ENCODE results near the gene HBA1. TPM values are rescaled to one million over a fixed set of nuclear protein-coding genes. Genes with fewer than 3 reads are reported as not detected.

Gene HBA1
- total RNA-seq, 1 experiment from 2014 or later: 3.4 TPM

DNA sequence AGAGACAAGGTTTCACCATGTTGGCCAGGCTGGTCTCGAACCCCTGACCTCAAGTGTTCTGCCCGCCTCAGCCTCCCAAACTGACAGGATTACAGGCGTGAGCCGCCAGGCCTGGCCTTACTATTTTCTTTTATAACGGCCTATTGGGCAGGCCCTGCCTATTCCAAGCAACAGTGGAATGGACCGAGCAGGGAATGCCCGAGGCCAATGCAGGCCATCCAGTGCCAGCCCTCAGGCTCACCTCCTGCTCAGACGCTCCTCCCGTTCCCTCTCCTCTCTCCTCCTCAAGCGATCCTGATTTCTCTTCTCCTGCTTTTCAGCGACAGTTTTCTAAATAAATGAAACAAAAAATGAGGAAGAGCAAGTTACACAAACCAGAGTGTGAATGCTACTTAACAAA is 16.2 kb downstream of the HBA1 start:
- peaks cover 78% of the 10 kb centered on the region for H3K36me3 Mint-ChIP-seq
- POLR2A ChIA-PET: no interaction called here
- H3K9me3 Mint-ChIP-seq: no peaks in the 10 kb centered on the region
- CTCF ChIA-PET: no interaction called here
- H3K27ac Mint-ChIP-seq: no peak overlapping the region
- H3K4me1 Mint-ChIP-seq: no peaks in the 10 kb centered on the region
- DNase-seq (ENCODE audit: low spot score) (no peak), ATAC-seq (no peak)
- no peak overlapping the region for H3K4me3 Mint-ChIP-seq
- TF ChIP-seq E2F1 (CRISPR knock-in tag; IDR thresholded peaks at IDR 0.05) (no peak), ZNF317 (CRISPR knock-in tag; IDR thresholded peaks at IDR 0.05; ENCODE audit: borderline replicate concordance, low read depth) (no peak), NR1H2 (CRISPR knock-in tag; IDR thresholded peaks at IDR 0.05) (no peak), ESRRA (CRISPR knock-in tag; IDR thresholded peaks at IDR 0.05; ENCODE audit: borderline replicate concordance) (no peak), KAT7 (CRISPR knock-in tag; IDR thresholded peaks at IDR 0.05; ENCODE audit: borderline replicate concordance) (no peak), ZNF263 (CRISPR knock-in tag; IDR thresholded peaks at IDR 0.05; ENCODE audit: low read depth) (no peak), MXD4 (CRISPR knock-in tag; IDR thresholded peaks at IDR 0.05; ENCODE audit: borderline replicate concordance) (no peak), ZBTB21 (CRISPR knock-in tag; IDR thresholded peaks at IDR 0.05; ENCODE audit: borderline replicate concordance) (no peak), NFATC4 (CRISPR knock-in tag; IDR thresholded peaks at IDR 0.05) (no peak), ZNF138 (CRISPR knock-in tag; conservative IDR thresholded peaks at IDR 0.05) (no peak), ZNF219 (CRISPR knock-in tag; IDR thresholded peaks at IDR 0.05; ENCODE audit: borderline replicate concordance) (no peak), ERG (CRISPR knock-in tag; IDR thresholded peaks at IDR 0.05) (no peak), RORB (CRISPR knock-in tag; IDR thresholded peaks at IDR 0.05) (no peak)
- H3K27me3 Mint-ChIP-seq (ENCODE audit: low read depth): no peaks in the 10 kb centered on the region

GRCh38 chr16:193441-193840 is 17.0 kb downstream of the HBA1 start:
- TF ChIP-seq, protein P1, sequence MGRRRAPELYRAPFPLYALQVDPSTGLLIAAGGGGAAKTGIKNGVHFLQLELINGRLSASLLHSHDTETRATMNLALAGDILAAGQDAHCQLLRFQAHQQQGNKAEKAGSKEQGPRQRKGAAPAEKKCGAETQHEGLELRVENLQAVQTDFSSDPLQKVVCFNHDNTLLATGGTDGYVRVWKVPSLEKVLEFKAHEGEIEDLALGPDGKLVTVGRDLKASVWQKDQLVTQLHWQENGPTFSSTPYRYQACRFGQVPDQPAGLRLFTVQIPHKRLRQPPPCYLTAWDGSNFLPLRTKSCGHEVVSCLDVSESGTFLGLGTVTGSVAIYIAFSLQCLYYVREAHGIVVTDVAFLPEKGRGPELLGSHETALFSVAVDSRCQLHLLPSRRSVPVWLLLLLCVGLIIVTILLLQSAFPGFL (CRISPR knock-in tag; IDR thresholded peaks at IDR 0.05; ENCODE audit: borderline replicate concordance): no peak
- no peak for TF ChIP-seq RELA (CRISPR knock-in tag; IDR thresholded peaks at IDR 0.05; ENCODE audit: borderline replicate concordance)
- H3K4me3 Mint-ChIP-seq: no peak overlapping the region
- CTCF ChIA-PET: interaction anchor here (0.9 kb wide), 1 partner anchor 169 kb away, joined by 3 read pairs; no protein-coding TSS in a partner anchor
- POLR2A ChIA-PET: no interaction called here
- H3K4me1 Mint-ChIP-seq: no peaks in the 10 kb centered on the region
- DNase-seq (ENCODE audit: low spot score) (no peak), ATAC-seq (no peak)
- H3K36me3 Mint-ChIP-seq: peaks cover 83% of the 10 kb centered on the region
- H3K27me3 Mint-ChIP-seq (ENCODE audit: low read depth): no peaks in the 10 kb centered on the region
- no peak overlapping the region for H3K27ac Mint-ChIP-seq
- H3K9me3 Mint-ChIP-seq: no peaks in the 10 kb centered on the region

DNA sequence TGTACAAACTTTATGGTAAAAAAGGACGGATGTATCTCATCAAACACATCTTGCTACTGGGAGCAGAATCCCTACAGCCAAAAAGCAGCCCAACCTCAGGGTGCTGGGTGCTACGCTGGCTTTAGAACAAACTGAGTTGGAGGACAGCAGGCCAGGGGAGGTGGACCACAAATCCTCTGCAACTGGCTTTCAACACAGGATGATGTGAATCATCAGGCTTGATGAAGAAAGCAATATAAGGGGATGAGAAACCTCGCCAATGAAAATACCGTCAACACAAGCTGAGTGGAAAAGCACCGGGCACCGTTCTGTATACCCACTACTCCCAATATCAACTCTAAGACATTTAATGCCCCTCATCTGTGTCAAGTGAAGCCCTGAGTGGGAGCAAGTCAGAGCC is 18.0 kb downstream of the HBA1 start:
- CTCF ChIA-PET: no interaction called here
- Mint-ChIP-seq H3K4me1 (no peaks in the 10 kb centered on the region), H3K36me3 (peaks cover 81% of the 10 kb centered on the region), H3K4me3 (no peak overlapping the region), H3K27ac (no peak overlapping the region; the same call in 1 of the 2 replicates), H3K9me3 (no peaks in the 10 kb centered on the region), H3K27me3 (ENCODE audit: low read depth) (no peaks in the 10 kb centered on the region)
- ATAC-seq (no peak), DNase-seq (ENCODE audit: low spot score) (no peak)
- POLR2A ChIA-PET: no interaction called here
- TF ChIP-seq MLX (CRISPR knock-in tag; IDR thresholded peaks at IDR 0.05): no peak

DNA sequence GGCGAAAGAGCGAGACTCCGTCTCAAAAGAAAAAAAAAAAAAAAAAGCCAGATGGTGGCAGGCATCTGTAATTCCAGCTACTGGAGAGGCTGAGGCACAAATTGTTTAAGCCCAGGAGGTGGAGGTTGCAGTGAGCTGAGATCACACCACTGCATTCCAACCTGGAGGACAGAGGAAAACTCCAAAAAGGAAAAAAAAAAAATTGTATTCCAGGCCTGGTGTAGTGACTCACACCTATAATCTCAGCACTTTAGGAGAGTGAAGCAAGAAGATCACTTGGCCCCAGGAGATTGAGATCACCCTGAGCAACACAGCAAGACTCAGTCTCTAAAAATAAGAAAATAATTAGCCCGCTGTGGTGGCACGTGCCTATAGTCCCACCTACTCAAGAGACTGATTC is 23.9 kb downstream of the HBA1 start:
- DNase-seq (ENCODE audit: low spot score) (no peak), ATAC-seq (no peak)
- ChIA-PET POLR2A (interaction anchor here (0.6 kb wide), 1 partner anchor 35 kb away, joined by 3 read pairs; no protein-coding TSS in a partner anchor), CTCF (interaction anchor here (0.7 to 1.4 kb wide), 4 partner anchors 11 to 103 kb away, joined by 3 to 5 read pairs (median 4); no protein-coding TSS in a partner anchor)
- no peaks in the 10 kb centered on the region for H3K9me3 Mint-ChIP-seq
- no peaks in the 10 kb centered on the region for H3K4me1 Mint-ChIP-seq
- peaks cover 66% of the 10 kb centered on the region for H3K36me3 Mint-ChIP-seq
- H3K27me3 Mint-ChIP-seq (ENCODE audit: low read depth): no peaks in the 10 kb centered on the region
- TF ChIP-seq NFE2L1 (CRISPR knock-in tag; IDR thresholded peaks at IDR 0.05) (no peak), USF1 (CRISPR knock-in tag; IDR thresholded peaks at IDR 0.05) (no peak), ZNF138 (CRISPR knock-in tag; conservative IDR thresholded peaks at IDR 0.05) (no peak), USF2 (CRISPR knock-in tag; IDR thresholded peaks at IDR 0.05) (no peak)
- no peak overlapping the region for H3K27ac Mint-ChIP-seq
- H3K4me3 Mint-ChIP-seq: no peak overlapping the region

Data from WTC11 (cell line).